Lung (tissue), 12 donors: ENCODE results near the gene MATR3. TPM values are rescaled to one million over a fixed set of nuclear protein-coding genes. Genes with fewer than 3 reads are reported as not detected.

Experiments used
- ATAC-seq: fragments of 200-7000 bp; cut with Tn5 transposase; one replicate; pipeline ENCODE4 v1.9.1; 2020; ENCODE audit warnings: moderate number of reproducible peaks; ENCODE audit not compliant: insufficient read depth, low FRiP score
- DNase-seq, 3 donors: peaks; one replicate each; pipeline ENCODE4 v3.0.0-alpha.2; 2013 to 2017
- H3K27ac ChIP-seq, 2 donors: one replicate each; pipeline ENCODE4 v1.5.1; 2013; ENCODE audit warnings: mild to moderate bottlenecking in 2 of 2, moderate library complexity in 2 of 2, control low read depth in 1 of 2, inconsistent platforms in 1 of 2, low read depth in 1 of 2, low read length in 1 of 2
- H3K27me3 ChIP-seq, 3 donors: one replicate each; pipeline ENCODE4 v1.5.1; 2013; ENCODE audit warnings: low read length in 2 of 3; ENCODE audit not compliant: control insufficient read depth in 3 of 3, insufficient read depth in 3 of 3
- H3K36me3 ChIP-seq, 4 donors: one replicate each; pipeline ENCODE4 v1.5.1; 2013; ENCODE audit warnings: low read length in 4 of 4, mild to moderate bottlenecking in 1 of 4, moderate library complexity in 1 of 4; ENCODE audit not compliant: control insufficient read depth in 4 of 4, insufficient read depth in 4 of 4
- H3K4me1 ChIP-seq, 5 donors: one replicate each; pipeline ENCODE4 v1.5.1; 2013; ENCODE audit warnings: low read length in 5 of 5, mild to moderate bottlenecking in 2 of 5, moderate library complexity in 1 of 5; ENCODE audit not compliant: control insufficient read depth in 5 of 5, insufficient read depth in 5 of 5
- H3K4me3 ChIP-seq: one replicate; pipeline ENCODE4 v1.5.1; 2013; ENCODE audit warnings: mild to moderate bottlenecking, control low read depth, moderate library complexity
- H3K9ac ChIP-seq, 2 donors: one replicate each; pipeline ENCODE4 v1.5.1; 2013; ENCODE audit warnings: low read length in 2 of 2, control low read depth in 1 of 2; ENCODE audit not compliant: insufficient read depth in 1 of 2
- H3K9me3 ChIP-seq, 4 donors: one replicate each; pipeline ENCODE4 v1.5.1; 2013; ENCODE audit warnings: low read length in 3 of 4, mild to moderate bottlenecking in 1 of 4, moderate library complexity in 1 of 4; ENCODE audit not compliant: control insufficient read depth in 4 of 4, insufficient read depth in 3 of 4
- WGBS, 2 donors: extraction: QIAGEN DNeasy Blood & Tissue Kit; methylation state at CpG; one replicate each; pipeline ENCODE4 v1.1.7; 2013; 5-methylcytosine and 5-hydroxymethylcytosine counted together
- polyA plus RNA-seq, 2 donors: library from polyadenylated mRNA; stranded (reverse); fragments of 200-250 nt; gene quantifications; one replicate each; pipeline ENCODE4 v1.2.1, GENCODE V29; 2013
- total RNA-seq, 2 donors: library from RNA; depleted of rRNA in 1 of 2; stranded (reverse); fragments of >200 nt in 1 of 2; gene quantifications; one replicate each; pipeline ENCODE4 v1.2.1, GENCODE V29; 2014 to 2021
- TF ChIP-seq, protein P1 (sequence below): IDR thresholded peaks from 2 replicates; pipeline ENCODE4 v1.5.1; 2012; ENCODE audit warnings: mild to moderate bottlenecking; ENCODE audit errors: control extremely low read depth, extremely low read depth
- donor health status: control.
- donor health status: control.
- donor health status: Bipolar disorder and iron deficiency.
- donor health status: healthy.
- donor health status: DM: yes; HTN: yes; CAD: no.

MATR3 gene
- total and polyA plus RNA-seq, 4 donors: 89.9 to 461 (median 100) TPM

DNA sequence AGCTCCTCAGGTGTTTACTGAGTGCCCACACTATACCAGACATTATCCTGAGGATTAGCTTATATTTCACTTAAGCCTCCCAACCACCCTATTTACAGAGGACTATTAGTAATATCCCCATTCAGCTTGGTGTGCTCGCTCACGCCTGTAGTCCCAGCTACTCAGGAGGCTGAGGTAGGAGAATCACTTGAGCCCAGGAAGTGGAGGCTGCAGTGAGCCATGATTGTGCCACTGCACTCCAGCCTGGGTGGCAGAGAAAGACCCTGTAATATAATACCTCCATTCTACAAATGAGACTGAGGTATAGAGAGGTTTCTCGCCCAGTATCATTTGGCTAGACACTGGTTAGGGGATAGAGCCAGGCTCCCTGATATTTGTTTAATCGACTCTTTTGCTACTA, 18.0 kb upstream of the MATR3 start:
- Histone ChIP-seq H3K9me3 (no peaks in the 10 kb centered on the region), H3K36me3 (peaks cover 0 to 17% (median 5%) of the 10 kb centered on the region in 4 donors), H3K27me3 (no peaks in the 10 kb centered on the region), H3K27ac (no peak overlapping the region), H3K4me1 (peaks cover 4 to 17% (median 8%) of the 10 kb centered on the region in 5 donors), H3K9ac (no peak overlapping the region), H3K4me3 (no peak overlapping the region)
- 90 to 93% methylated on average over 4 of the region's 4 CpGs for WGBS, 2 donors
- TF ChIP-seq, protein P1, sequence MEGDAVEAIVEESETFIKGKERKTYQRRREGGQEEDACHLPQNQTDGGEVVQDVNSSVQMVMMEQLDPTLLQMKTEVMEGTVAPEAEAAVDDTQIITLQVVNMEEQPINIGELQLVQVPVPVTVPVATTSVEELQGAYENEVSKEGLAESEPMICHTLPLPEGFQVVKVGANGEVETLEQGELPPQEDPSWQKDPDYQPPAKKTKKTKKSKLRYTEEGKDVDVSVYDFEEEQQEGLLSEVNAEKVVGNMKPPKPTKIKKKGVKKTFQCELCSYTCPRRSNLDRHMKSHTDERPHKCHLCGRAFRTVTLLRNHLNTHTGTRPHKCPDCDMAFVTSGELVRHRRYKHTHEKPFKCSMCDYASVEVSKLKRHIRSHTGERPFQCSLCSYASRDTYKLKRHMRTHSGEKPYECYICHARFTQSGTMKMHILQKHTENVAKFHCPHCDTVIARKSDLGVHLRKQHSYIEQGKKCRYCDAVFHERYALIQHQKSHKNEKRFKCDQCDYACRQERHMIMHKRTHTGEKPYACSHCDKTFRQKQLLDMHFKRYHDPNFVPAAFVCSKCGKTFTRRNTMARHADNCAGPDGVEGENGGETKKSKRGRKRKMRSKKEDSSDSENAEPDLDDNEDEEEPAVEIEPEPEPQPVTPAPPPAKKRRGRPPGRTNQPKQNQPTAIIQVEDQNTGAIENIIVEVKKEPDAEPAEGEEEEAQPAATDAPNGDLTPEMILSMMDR: no peak
- ATAC-seq: no peak
- no peak for DNase-seq

DNA sequence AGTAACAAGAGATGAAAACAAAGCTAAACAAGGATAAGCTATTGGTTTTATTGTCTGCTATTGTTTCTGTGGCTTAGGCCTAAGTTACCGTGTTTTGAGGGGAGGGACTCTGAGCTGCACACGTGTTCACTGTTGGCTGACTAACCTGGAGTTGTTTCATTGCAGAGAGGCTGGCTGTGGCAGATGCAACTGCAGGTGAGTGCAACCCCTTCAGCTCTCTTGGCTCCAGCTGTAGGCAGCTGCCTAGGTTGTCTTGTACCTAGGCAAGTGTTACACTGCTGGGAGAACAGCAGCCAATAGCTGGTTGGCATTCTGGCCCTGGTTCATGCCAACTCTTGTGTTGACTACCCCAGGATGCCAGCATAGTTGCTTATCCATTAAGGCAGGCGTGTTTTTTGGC, 17.6 kb upstream of the MATR3 start:
- no peak overlapping the region for H3K4me3 ChIP-seq
- peaks cover 4 to 17% (median 8%) of the 10 kb centered on the region in 5 donors for H3K4me1 ChIP-seq
- no peak overlapping the region for H3K9ac ChIP-seq
- peaks cover 0 to 17% (median 6%) of the 10 kb centered on the region in 4 donors for H3K36me3 ChIP-seq
- H3K27me3 ChIP-seq: no peaks in the 10 kb centered on the region
- 66 to 89% methylated on average over 3 of the region's 3 CpGs for WGBS, 2 donors
- no peak for DNase-seq
- H3K9me3 ChIP-seq: no peaks in the 10 kb centered on the region
- no peak for ATAC-seq
- H3K27ac ChIP-seq: peak overlapping the region in 1 of 2 donors; percentile 38
- TF ChIP-seq, protein P1: no peak

DNA sequence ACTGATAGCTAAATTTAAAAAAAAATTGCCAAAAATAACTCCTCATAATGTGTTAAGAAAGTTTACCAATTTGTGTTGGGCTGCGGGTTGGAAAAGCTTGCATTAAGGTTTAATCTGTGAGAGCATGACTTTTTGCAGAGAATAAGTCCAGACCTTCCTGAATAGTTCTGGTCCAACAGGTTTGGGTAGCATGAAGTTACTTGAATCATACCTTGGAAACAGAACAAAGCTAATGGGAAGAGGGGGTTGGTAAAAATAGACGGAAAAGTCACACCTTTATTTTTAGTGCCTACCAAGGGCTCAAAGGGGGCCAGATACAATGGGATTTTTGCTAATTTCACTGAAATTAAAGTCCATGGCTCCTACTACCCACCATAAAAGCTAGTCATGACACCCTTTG, 17.1 kb upstream of the MATR3 start:
- 61 to 77% methylated on average over 2 of the region's 2 CpGs for WGBS, 2 donors
- Histone ChIP-seq H3K4me3 (no peak overlapping the region), H3K9me3 (no peaks in the 10 kb centered on the region), H3K27me3 (no peaks in the 10 kb centered on the region), H3K36me3 (peaks cover 0 to 17% (median 7%) of the 10 kb centered on the region in 4 donors), H3K27ac (no peak overlapping the region), H3K9ac (no peak overlapping the region), H3K4me1 (peaks cover 4 to 17% (median 8%) of the 10 kb centered on the region in 5 donors)
- ATAC-seq (no peak), DNase-seq (peak in 2 of 3 donors; percentile 51 to 77)
- TF ChIP-seq, protein P1: no peak

DNA sequence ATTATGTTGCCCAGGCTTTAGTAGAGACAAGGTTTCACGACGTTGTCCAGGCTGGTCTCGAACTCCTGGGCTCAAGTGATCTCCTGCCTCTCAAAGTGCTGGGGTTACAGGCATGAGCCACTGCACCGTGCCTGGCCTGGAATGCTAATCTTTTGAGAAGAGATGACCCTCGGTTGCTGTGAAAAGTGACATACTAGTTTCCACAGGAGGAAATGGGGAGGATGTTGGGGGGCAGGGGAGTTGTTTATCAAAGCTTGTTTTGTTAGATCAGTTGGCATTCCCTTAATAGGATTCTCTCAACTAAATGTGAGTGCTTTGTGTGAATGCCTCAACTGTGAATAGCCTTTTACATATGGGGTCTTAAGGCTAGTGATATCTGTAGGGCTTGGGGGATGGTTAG, 16.4 kb upstream of the MATR3 start:
- H3K4me3 ChIP-seq: no peak overlapping the region
- DNase-seq (no peak), ATAC-seq (no peak)
- 59 to 65% methylated on average over 5 of the region's 5 CpGs for WGBS, 2 donors
- TF ChIP-seq, protein P1: no peak
- H3K9ac ChIP-seq: no peak overlapping the region
- no peak overlapping the region for H3K27ac ChIP-seq
- H3K27me3 ChIP-seq: no peaks in the 10 kb centered on the region
- peaks cover 4 to 17% (median 8%) of the 10 kb centered on the region in 5 donors for H3K4me1 ChIP-seq
- peaks cover 0 to 17% (median 7%) of the 10 kb centered on the region in 4 donors for H3K36me3 ChIP-seq
- H3K9me3 ChIP-seq: no peaks in the 10 kb centered on the region
